GM12873 (cell line): ENCODE measurements around the gene TMEM62.

Source experiments
- CTCF ChIP-seq: IDR thresholded peaks from 2 replicates; pipeline ENCODE4 v1.5.1; 2012; ENCODE audit warnings: low read depth, mild to moderate bottlenecking, moderate library complexity, low read length, control low read depth; ENCODE audit not compliant: insufficient read depth; ENCODE audit errors: missing control alignments

TMEM62 gene

GRCh38 chr15:43121863-43122262 lies 11.5 kb upstream of the TMEM62 start:
- TF ChIP-seq CTCF: no peak

- no peak for TF ChIP-seq CTCF
Observed at GRCh38 chr15:43125100-43125661, 8.2 kb upstream of the TMEM62 start.

GRCh38 chr15:43126356-43126755 lies 7.0 kb upstream of the TMEM62 start:
- TF ChIP-seq CTCF: no peak

- TF ChIP-seq CTCF: no peak
Observed at GRCh38 chr15:43127752-43128151, 5.6 kb upstream of the TMEM62 start.

- no peak for TF ChIP-seq CTCF
Observed at GRCh38 chr15:43128980-43129335, 4.4 kb upstream of the TMEM62 start.

GRCh38 chr15:43132830-43133429 lies 456 bp upstream of the TMEM62 start:
- no peak for TF ChIP-seq CTCF

- TF ChIP-seq CTCF: no peak
Observed at GRCh38 chr15:43134157-43134635, 810 bp downstream of the TMEM62 start.
